WI38 (cell line): ENCODE measurements around the gene NPIPA1.
"Not testable (repeated sequence)": the region's sequence is repeated elsewhere in the genome, so short reads cannot be mapped to it uniquely, and the experiment has no call there.

Source experiments
- H3K4me3 ChIP-seq: 2 replicates; pipeline ENCODE4 v1.5.1; 2011; ENCODE audit warnings: low read depth, mild to moderate bottlenecking, control low read depth, low read length
- TF ChIP-seq, protein P1 (sequence below): IDR thresholded peaks from 2 replicates; pipeline ENCODE4 v1.5.1; 2012; ENCODE audit warnings: low read depth, mild to moderate bottlenecking, control low read depth, low read length

Gene NPIPA1

DNA sequence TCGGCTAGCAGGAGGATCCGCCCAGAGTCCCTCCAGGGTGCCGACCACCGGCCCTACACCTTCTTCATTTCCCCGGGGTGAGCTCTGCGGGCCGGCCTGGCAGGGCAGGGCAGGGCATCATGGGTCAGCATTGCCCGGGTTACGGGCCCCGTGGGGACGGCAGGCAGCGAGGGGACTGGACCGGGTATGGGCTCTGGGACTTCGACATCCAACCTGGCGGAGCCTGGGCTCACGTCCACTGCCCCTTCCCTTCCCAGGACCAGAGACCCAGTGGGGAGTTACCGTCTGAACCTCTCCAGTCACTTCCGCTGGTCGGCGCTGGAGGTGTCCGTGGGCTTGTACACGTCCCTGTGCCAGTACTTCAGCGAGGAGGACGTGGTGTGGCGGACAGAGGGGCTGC is 7.0 kb upstream of the NPIPA1 start:
- H3K4me3 ChIP-seq, result not testable (repeated sequence)

DNA sequence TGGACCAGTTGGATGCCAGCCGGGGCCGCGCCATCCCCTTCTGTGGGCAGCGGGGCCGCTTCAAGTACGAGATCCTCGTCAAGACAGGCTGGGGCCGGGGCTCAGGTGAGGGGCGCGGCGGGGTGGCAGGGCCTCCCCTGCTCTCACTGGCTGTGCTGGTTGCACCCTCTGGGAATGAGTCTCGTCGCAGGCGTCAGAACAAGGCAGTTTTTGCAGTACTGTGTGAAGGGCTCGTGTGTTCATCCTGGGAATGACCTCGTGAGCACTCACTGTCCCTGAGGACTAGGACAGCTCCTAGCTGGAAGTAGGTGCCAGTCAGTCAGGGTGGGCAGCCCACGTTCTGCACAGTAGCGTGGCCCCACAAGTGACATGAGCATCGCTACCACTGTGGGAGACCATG is 6.3 kb upstream of the NPIPA1 start:
- H3K4me3 ChIP-seq, result not testable (repeated sequence)

DNA sequence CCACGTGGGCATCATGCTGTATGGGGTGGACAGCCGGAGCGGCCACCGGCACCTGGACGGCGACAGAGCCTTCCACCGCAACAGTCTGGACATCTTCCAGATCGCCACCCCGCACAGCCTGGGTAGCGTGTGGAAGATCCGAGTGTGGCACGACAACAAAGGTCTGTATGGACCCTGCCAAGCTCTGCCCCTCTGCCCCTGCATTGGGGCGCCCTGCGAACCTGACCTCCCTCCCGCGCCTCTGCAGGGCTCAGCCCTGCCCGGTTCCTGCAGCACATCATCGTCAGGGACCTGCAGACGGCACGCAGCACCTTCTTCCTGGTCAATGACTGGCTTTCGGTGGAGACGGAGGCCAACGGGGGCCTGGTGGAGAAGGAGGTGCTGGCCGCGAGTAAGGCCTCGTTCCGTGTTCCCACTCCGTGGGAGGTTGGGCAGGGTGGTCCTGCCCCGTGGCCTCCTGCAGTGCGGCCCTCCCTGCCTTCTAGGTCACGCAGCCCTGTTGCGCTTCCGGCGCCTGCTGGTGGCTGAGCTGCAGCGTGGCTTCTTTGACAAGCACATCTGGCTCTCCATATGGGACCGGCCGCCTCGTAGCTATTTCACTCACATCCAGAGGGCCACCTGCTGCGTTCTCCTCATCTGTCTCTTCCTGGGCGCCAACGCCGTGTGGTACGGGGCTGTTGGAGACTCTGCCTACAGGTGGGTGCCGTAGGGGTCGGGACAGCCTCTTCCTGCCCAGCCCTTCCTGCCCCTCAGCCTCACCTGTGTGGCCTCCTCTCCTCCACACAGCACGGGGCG is 4.5 kb upstream of the NPIPA1 start:
- H3K4me3 ChIP-seq, result not testable (repeated sequence)

DNA sequence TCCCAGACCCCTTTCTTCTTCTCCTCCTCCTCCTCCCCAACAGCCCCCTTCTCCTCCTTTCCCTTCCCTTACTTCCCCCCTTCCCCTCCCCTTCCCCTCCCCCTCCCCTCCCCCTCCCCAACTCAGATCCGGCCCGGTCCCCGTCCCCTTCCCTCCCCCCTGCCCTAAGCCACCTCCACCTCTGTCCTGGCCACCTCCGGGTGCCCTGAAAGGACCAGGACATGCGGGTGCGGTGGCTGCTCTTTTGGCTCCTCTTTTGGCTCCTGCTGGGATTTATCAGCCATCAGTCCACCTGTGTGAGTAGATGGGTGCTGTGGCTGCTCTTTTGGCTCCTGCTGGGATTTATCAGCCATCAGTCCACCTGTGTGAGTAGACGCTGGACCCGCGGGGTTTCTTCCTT is 751 bp downstream of the NPIPA1 start:
- not testable (repeated sequence) for H3K4me3 ChIP-seq

DNA sequence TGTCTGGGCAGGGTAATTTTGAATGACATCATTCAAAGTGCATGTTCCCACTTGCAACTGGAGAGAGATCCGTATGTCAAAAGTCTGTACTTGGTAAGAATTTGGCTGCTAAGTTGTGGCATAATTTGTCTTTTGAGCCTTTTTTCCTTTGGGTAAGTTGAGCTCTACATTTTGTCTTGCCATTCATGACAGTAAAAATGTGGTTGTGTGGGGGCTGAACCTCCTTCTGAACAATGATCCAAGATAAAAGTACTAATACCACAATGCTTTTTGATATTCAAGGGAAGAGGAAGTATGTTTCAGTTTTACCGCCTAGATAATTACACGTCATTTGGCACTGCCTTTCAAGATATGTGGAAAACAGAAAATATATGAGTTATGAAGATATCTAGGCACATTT is 5.4 kb downstream of the NPIPA1 start:
- H3K4me3 ChIP-seq, result not testable (repeated sequence)

DNA sequence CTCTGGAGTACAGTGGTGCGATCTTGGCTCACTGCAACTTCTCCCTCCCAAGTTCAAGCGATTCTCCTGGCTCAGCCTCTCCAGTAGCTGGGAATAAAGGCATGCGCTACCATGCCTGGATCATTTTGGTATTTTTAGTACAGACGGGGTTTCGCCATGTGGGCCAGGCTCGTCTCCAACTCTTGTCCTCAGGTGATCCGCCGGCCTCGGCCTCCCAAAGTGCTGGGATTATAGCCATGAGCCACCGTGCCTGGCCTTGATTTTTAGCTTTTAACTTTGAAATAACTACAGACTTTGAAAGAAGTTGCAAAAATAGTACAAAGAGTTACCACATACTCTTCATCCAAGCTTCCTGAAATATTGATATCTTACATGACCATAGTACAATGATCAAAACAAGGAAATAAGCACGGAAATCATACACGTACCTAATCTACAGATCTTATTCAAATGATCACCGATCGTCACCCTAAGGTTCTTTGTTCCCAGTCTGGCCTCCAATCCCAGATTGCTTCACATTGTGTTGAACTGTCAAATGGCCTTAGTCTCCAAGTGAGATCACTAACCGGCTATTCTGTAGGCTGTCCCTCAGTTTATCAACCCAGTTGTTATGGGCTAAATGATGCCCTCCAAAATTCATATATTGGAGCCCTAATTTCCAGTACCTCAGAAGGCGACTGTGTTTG is 18.4 kb downstream of the NPIPA1 start:
- TF ChIP-seq, protein P1, sequence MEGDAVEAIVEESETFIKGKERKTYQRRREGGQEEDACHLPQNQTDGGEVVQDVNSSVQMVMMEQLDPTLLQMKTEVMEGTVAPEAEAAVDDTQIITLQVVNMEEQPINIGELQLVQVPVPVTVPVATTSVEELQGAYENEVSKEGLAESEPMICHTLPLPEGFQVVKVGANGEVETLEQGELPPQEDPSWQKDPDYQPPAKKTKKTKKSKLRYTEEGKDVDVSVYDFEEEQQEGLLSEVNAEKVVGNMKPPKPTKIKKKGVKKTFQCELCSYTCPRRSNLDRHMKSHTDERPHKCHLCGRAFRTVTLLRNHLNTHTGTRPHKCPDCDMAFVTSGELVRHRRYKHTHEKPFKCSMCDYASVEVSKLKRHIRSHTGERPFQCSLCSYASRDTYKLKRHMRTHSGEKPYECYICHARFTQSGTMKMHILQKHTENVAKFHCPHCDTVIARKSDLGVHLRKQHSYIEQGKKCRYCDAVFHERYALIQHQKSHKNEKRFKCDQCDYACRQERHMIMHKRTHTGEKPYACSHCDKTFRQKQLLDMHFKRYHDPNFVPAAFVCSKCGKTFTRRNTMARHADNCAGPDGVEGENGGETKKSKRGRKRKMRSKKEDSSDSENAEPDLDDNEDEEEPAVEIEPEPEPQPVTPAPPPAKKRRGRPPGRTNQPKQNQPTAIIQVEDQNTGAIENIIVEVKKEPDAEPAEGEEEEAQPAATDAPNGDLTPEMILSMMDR, result no peak

GRCh38 chr16:14957576-14958322 is 20.5 kb downstream of the NPIPA1 start:
- TF ChIP-seq, protein P1, result no peak

More for the DNA sequence above, 18.4 kb downstream of the NPIPA1 start:
- no peak overlapping the region for H3K4me3 ChIP-seq

DNA sequence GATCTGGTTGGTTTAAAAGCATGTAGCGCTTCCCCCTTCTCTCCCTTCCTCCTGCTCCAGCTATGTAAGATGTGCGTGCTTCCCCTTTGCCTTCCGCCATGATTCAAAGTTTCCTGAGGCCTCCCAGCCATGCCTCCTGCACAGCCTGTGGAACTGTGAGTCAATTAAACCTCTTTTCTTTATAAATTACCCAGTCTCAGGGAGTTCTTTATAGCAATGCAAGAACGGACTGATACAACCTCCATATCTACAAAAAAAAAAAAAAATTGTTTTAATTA is 21.0 kb downstream of the NPIPA1 start:
- no peak overlapping the region for H3K4me3 ChIP-seq
- TF ChIP-seq, protein P1, result no peak

More at GRCh38 chr16:14957576-14958322, 20.5 kb downstream of the NPIPA1 start:
- no peak overlapping the region for H3K4me3 ChIP-seq

DNA sequence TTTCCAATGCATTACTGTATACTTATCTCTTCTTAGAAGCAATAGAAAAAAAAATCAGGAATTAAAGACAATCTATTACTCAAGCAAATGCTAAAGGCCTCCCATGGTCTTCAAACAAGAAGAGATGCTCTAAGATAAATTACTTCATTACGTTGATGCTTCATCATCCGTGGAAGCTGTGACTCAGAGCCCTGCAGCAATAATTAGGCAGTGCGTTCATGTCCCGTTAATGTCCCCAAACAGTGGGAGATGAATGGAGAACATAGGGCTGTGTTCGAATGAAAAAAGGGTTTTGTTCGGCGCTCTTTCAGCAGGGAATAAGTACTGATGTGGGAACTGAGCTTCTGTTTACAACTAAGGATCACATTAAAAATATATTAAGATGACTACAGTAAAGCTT is 21.7 kb downstream of the NPIPA1 start:
- no peak overlapping the region for H3K4me3 ChIP-seq
- TF ChIP-seq, protein P1, result no peak
